GM03348 (cell line): Measurements from ENCODE around the gene MEI1.
A peak's percentile ranks its signal among the peaks of the same experiment; 100 is the strongest.

Experiments
- DNase-seq: peaks from one replicate; pipeline ENCODE4 v3.0.0; 2012; ENCODE audit warnings: low spot score

Gene MEI1

GRCh38 chr22:41742918-41743317 is 43.6 kb downstream of the MEI1 start:
- no peak for DNase-seq

- DNase-seq = no peak
Measured at GRCh38 chr22:41745968-41746367, 46.7 kb downstream of the MEI1 start.

GRCh38 chr22:41746567-41747400 is 47.5 kb downstream of the MEI1 start:
- DNase-seq = peak; percentile 89

GRCh38 chr22:41752011-41752970 is 53.0 kb downstream of the MEI1 start:
- DNase-seq = no peak

- DNase-seq = no peak
Measured at GRCh38 chr22:41753984-41754383, 54.7 kb downstream of the MEI1 start.

GRCh38 chr22:41757502-41757901 is 58.2 kb downstream of the MEI1 start:
- DNase-seq = no peak

GRCh38 chr22:41758231-41758630 is 58.9 kb downstream of the MEI1 start:
- DNase-seq = no peak

GRCh38 chr22:41762980-41763779 is 63.9 kb downstream of the MEI1 start:
- no peak for DNase-seq

- no peak for DNase-seq
Measured at GRCh38 chr22:41766476-41766875, 67.2 kb downstream of the MEI1 start.

- no peak for DNase-seq
Measured at GRCh38 chr22:41768430-41768829, 69.1 kb downstream of the MEI1 start.

GRCh38 chr22:41770715-41771468 is 71.6 kb downstream of the MEI1 start:
- no peak for DNase-seq

GRCh38 chr22:41772198-41772597 is 72.9 kb downstream of the MEI1 start:
- DNase-seq = no peak

GRCh38 chr22:41772645-41773044 is 73.3 kb downstream of the MEI1 start:
- no peak for DNase-seq

GRCh38 chr22:41775338-41775737 is 76.0 kb downstream of the MEI1 start:
- no peak for DNase-seq

GRCh38 chr22:41775976-41776375 is 76.7 kb downstream of the MEI1 start:
- no peak for DNase-seq

GRCh38 chr22:41776381-41776780 is 77.1 kb downstream of the MEI1 start:
- no peak for DNase-seq

- DNase-seq = no peak
Measured at GRCh38 chr22:41777749-41778425, 78.6 kb downstream of the MEI1 start.

GRCh38 chr22:41779929-41780505 is 80.7 kb downstream of the MEI1 start:
- no peak for DNase-seq

GRCh38 chr22:41780746-41781505 is 81.6 kb downstream of the MEI1 start:
- DNase-seq = peak; percentile 50

- DNase-seq = no peak
Measured at GRCh38 chr22:41781507-41781906, 82.2 kb downstream of the MEI1 start.
